H9 (cell line): Measurements from ENCODE around the gene WDR88. TPM values are rescaled to one million over a fixed set of nuclear protein-coding genes. Genes with fewer than 3 reads are reported as not detected.

ENCODE experiments used
- DNase-seq: peaks from one replicate; pipeline ENCODE4 v3.0.0-alpha.2; 2017
- H2AFZ ChIP-seq: one replicate; pipeline ENCODE4 v1.6.1; 2013; ENCODE audit warnings: mild to moderate bottlenecking, low read length, control low read depth, moderate library complexity
- H2AK5ac ChIP-seq: 2 replicates; pipeline ENCODE4 v1.6.1; 2013; ENCODE audit warnings: low read length, control low read depth, mixed read lengths; ENCODE audit not compliant: insufficient read length
- H2BK120ac ChIP-seq: one replicate; pipeline ENCODE4 v1.6.1; 2013; ENCODE audit warnings: low read depth, mild to moderate bottlenecking, low read length, control low read depth, inconsistent platforms; ENCODE audit not compliant: poor library complexity, severe bottlenecking
- H2BK12ac ChIP-seq: 2 replicates; pipeline ENCODE4 v1.6.1; 2013; ENCODE audit warnings: low read length, control low read depth, mixed read lengths, low read depth; ENCODE audit not compliant: insufficient read length
- H2BK15ac ChIP-seq: 2 replicates; pipeline ENCODE4 v1.6.1; 2013; ENCODE audit warnings: low read depth, low read length, control low read depth
- H2BK20ac ChIP-seq: one replicate; pipeline ENCODE4 v1.6.1; 2013; ENCODE audit warnings: low read depth, mild to moderate bottlenecking, low read length, control low read depth, inconsistent platforms; ENCODE audit not compliant: poor library complexity, severe bottlenecking
- H2BK5ac ChIP-seq: 2 replicates; pipeline ENCODE4 v1.6.1; 2013; ENCODE audit warnings: low read length, control low read depth, mixed read lengths; ENCODE audit not compliant: insufficient read length
- H3K14ac ChIP-seq: 2 replicates; pipeline ENCODE4 v1.6.1; 2013; ENCODE audit warnings: low read length, control low read depth; ENCODE audit not compliant: insufficient read depth
- H3K18ac ChIP-seq: 2 replicates; pipeline ENCODE4 v1.6.1; 2013; ENCODE audit warnings: low read depth, mild to moderate bottlenecking, mixed read lengths, low read length, control low read depth; ENCODE audit not compliant: insufficient read length
- H3K23ac ChIP-seq: 2 replicates; pipeline ENCODE4 v1.6.1; 2013; ENCODE audit warnings: low read length, control low read depth, mixed read lengths, low read depth; ENCODE audit not compliant: insufficient read length
- H3K23me2 ChIP-seq: 2 replicates; pipeline ENCODE4 v1.6.1; 2013; ENCODE audit warnings: low read depth, mild to moderate bottlenecking, mixed read lengths, low read length, control low read depth; ENCODE audit not compliant: insufficient read length, poor library complexity, severe bottlenecking
- H3K27ac ChIP-seq: 2 replicates; pipeline ENCODE4 v1.5.1; 2013; ENCODE audit warnings: low read length, control low read depth, mixed read lengths, low read depth; ENCODE audit not compliant: insufficient read length
- H3K27me3 ChIP-seq: 2 replicates; pipeline ENCODE4 v1.6.1; 2013; ENCODE audit warnings: low read length, control low read depth, inconsistent platforms; ENCODE audit not compliant: insufficient read depth
- H3K4ac ChIP-seq: 2 replicates; pipeline ENCODE4 v1.6.1; 2013; ENCODE audit warnings: low read depth, mild to moderate bottlenecking, control low read depth, inconsistent platforms, low read length, moderate library complexity
- H3K4me1 ChIP-seq: 2 replicates; pipeline ENCODE4 v1.6.1; 2013; ENCODE audit warnings: low read length, control low read depth, inconsistent platforms; ENCODE audit not compliant: insufficient read depth
- H3K4me2 ChIP-seq: 2 replicates; pipeline ENCODE4 v1.6.1; 2013; ENCODE audit warnings: low read length, control low read depth, mixed read lengths; ENCODE audit not compliant: insufficient read length, insufficient read depth
- H3K56ac ChIP-seq: 2 replicates; pipeline ENCODE4 v1.6.1; 2013; ENCODE audit warnings: low read depth, mild to moderate bottlenecking, mixed read lengths, low read length, control low read depth; ENCODE audit not compliant: insufficient read length
- H3K79me1 ChIP-seq: 2 replicates; pipeline ENCODE4 v1.6.1; 2013; ENCODE audit warnings: low read depth, mild to moderate bottlenecking, moderate library complexity, low read length, control low read depth, inconsistent platforms; ENCODE audit not compliant: insufficient read depth, poor library complexity, severe bottlenecking
- H3K79me2 ChIP-seq: 2 replicates; pipeline ENCODE4 v1.6.1; 2013; ENCODE audit warnings: low read length, control low read depth, inconsistent platforms; ENCODE audit not compliant: insufficient read depth
- H3K9ac ChIP-seq: 2 replicates; pipeline ENCODE4 v1.6.1; 2013; ENCODE audit warnings: low read length, control low read depth, mixed read lengths; ENCODE audit not compliant: insufficient read length; ENCODE audit errors: extremely low read depth
- H3K9me3 ChIP-seq: one replicate; pipeline ENCODE4 v1.6.1; 2013; ENCODE audit warnings: low read depth, low read length, inconsistent platforms; ENCODE audit not compliant: control insufficient read depth
- H3T11ph ChIP-seq: one replicate; pipeline ENCODE4 v1.6.1; 2013; ENCODE audit warnings: mild to moderate bottlenecking, low read length, control low read depth, inconsistent platforms
- H4K20me1 ChIP-seq: one replicate; pipeline ENCODE4 v1.6.1; 2013; ENCODE audit not compliant: control insufficient read depth, insufficient read length, insufficient read depth
- H4K5ac ChIP-seq: 2 replicates; pipeline ENCODE4 v1.6.1; 2013; ENCODE audit warnings: low read depth, mild to moderate bottlenecking, mixed read lengths, low read length, control low read depth; ENCODE audit not compliant: insufficient read length
- H4K8ac ChIP-seq: replicated peaks from 2 replicates; pipeline ENCODE4 v1.6.1; 2013; ENCODE audit warnings: low read length, control low read depth, mixed read lengths, low read depth; ENCODE audit not compliant: insufficient read length
- H4K91ac ChIP-seq: 2 replicates; pipeline ENCODE4 v1.6.1; 2013; ENCODE audit warnings: low read depth, mild to moderate bottlenecking, moderate library complexity, mixed read lengths, low read length, control low read depth; ENCODE audit not compliant: insufficient read length
- H3K27ac Mint-ChIP-seq, 3 experiments: 2 replicates in 2 of 3; 3 replicates in 1 of 3; pipeline ENCODE4 v1.8.0; 2020 to 2021; ENCODE audit warnings: mixed read lengths in 3 of 3, mild to moderate bottlenecking in 1 of 3, moderate library complexity in 1 of 3
- H3K27me3 Mint-ChIP-seq: 2 replicates; pipeline ENCODE4 v1.8.0; 2021; ENCODE audit warnings: low read depth, mild to moderate bottlenecking, moderate library complexity, mixed read lengths
- H3K36me3 Mint-ChIP-seq, 3 experiments: 2 replicates in 2 of 3; 3 replicates in 1 of 3; pipeline ENCODE4 v1.8.0; 2020 to 2021; ENCODE audit warnings: low read depth in 3 of 3, mixed read lengths in 3 of 3; ENCODE audit not compliant: insufficient read depth in 1 of 3
- H3K4me1 Mint-ChIP-seq, 2 experiments: 2 replicates each; pipeline ENCODE4 v1.8.0; 2020; ENCODE audit warnings: mixed read lengths in 2 of 2
- H3K4me3 Mint-ChIP-seq, 2 experiments: 2 replicates in 1 of 2; 3 replicates in 1 of 2; pipeline ENCODE4 v1.8.0; 2020 to 2021; ENCODE audit warnings: mild to moderate bottlenecking in 2 of 2, mixed read lengths in 2 of 2, moderate library complexity in 1 of 2
- H3K9me3 Mint-ChIP-seq, 2 experiments: 2 replicates in 1 of 2; 3 replicates in 1 of 2; pipeline ENCODE4 v1.8.0; 2020; ENCODE audit warnings: mild to moderate bottlenecking in 2 of 2, mixed read lengths in 2 of 2, moderate library complexity in 1 of 2
- CTCF ChIP-seq: fragments of 200-600 bp; sonication (generic); conservative IDR thresholded peaks from 3 replicates; pipeline ENCODE4 v1.8.0; 2021; ENCODE audit warnings: antibody characterized with exemption, mild to moderate bottlenecking
- WGBS: extraction: QIAGEN DNeasy Blood & Tissue Kit; methylation state at CpG from one replicate; pipeline ENCODE4 v1.1.7; 2013; ENCODE audit warnings: missing lambda C conversion rate, low lambda C conversion rate, mixed read lengths; ENCODE audit not compliant: insufficient read length; ENCODE audit errors: extremely low coverage; 5-methylcytosine and 5-hydroxymethylcytosine counted together
- total RNA-seq: library from RNA; stranded (reverse); gene quantifications from 2 replicates; pipeline ENCODE4 v1.2.1, GENCODE V29; 2021

Gene WDR88
- total RNA-seq, 1 experiment from 2014 or later, result not detected

DNA sequence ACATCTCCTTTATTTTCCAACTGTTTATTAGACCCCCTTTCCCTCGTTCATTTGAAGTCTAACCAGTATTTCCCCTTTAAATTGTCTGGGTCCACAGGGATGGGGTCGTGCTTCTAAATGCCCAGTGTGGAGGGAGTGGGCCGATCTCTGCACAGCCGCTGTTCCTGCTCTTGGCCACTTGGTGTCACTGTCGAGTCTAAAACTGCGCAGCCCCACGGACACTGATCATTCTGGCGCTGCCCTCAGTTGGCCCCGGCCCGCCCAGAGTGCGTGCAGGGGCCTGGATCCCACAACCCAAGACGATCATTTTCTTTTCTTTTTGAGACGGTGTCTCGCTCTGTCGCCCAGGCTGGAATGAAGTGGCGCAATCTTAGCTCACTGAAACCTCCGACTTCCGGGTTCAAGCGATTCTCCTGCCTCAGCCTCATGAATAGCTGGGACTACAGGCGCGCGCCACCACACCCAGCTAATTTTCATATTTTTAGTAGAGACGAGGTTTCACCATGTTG is 12.0 kb downstream of the WDR88 start:
- no peaks in the 10 kb centered on the region for H3K9me3 Mint-ChIP-seq
- no peaks in the 10 kb centered on the region for H3K4me1 ChIP-seq
- no peak overlapping the region for H3K14ac ChIP-seq
- H2BK5ac ChIP-seq, result no peak overlapping the region
- H2AK5ac ChIP-seq, result no peak overlapping the region
- H3K23me2 ChIP-seq, result no peaks in the 10 kb centered on the region
- H4K8ac ChIP-seq, result no peak overlapping the region
- H4K91ac ChIP-seq, result no peak overlapping the region
- H3K56ac ChIP-seq, result no peak overlapping the region
- no peaks in the 10 kb centered on the region for H3K27me3 ChIP-seq
- H3K27ac ChIP-seq, result no peak overlapping the region
- no peak overlapping the region for H2AFZ ChIP-seq
- no CpG with 5 or more reads among the region's 23 CpGs for WGBS
- no peak overlapping the region for H2BK20ac ChIP-seq
- no peaks in the 10 kb centered on the region for H3K9me3 ChIP-seq
- H3T11ph ChIP-seq, result no peak overlapping the region
- no peak overlapping the region for H4K5ac ChIP-seq
- no peak overlapping the region for H2BK12ac ChIP-seq
- peaks cover 2% of the 10 kb centered on the region; the same call in 1 of the 2 replicates for H3K27me3 Mint-ChIP-seq
- no peak overlapping the region for H3K18ac ChIP-seq
- no peaks in the 10 kb centered on the region for H3K36me3 Mint-ChIP-seq
- peaks cover 4 to 7% of the 10 kb centered on the region in 2 experiments for H3K4me1 Mint-ChIP-seq
- H3K79me1 ChIP-seq, result no peaks in the 10 kb centered on the region
- no peak overlapping the region; a peak in 1 of 7 replicates for H3K27ac Mint-ChIP-seq
- TF ChIP-seq CTCF, result peak; percentile 92
- H3K79me2 ChIP-seq, result no peaks in the 10 kb centered on the region
- H4K20me1 ChIP-seq, result no peaks in the 10 kb centered on the region
- H2BK120ac ChIP-seq, result no peak overlapping the region
- DNase-seq, result peak; percentile 69
- H3K23ac ChIP-seq, result no peak overlapping the region
- no peak overlapping the region for H3K9ac ChIP-seq
- H3K4me3 Mint-ChIP-seq, result no peak overlapping the region; a peak in 1 of 5 replicates
- no peak overlapping the region for H3K4ac ChIP-seq
- no peak overlapping the region for H3K4me2 ChIP-seq
- H2BK15ac ChIP-seq, result no peak overlapping the region
